Measurements from ENCODE around the gene TMEM150C.

GRCh38 chr4:82519776-82520175 lies 42.0 kb downstream of the TMEM150C start:
- TF ChIP-seq CTCF (IDR thresholded peaks at IDR 0.05; ENCODE audit: poor library complexity, severe bottlenecking) (no peak), EP300 (conservative IDR thresholded peaks at IDR 0.05; ENCODE audit: poor library complexity, severe bottlenecking) (no peak), MXI1 (conservative IDR thresholded peaks at IDR 0.05; ENCODE audit: poor library complexity, severe bottlenecking) (no peak), SMC3 (conservative IDR thresholded peaks at IDR 0.05; ENCODE audit: poor library complexity) (no peak), TAF1 (IDR thresholded peaks at IDR 0.05; ENCODE audit: low read depth) (no peak), POLR2AphosphoS5 (IDR thresholded peaks at IDR 0.05) (no peak), RAD21 (conservative IDR thresholded peaks at IDR 0.05) (no peak), EZH2 (IDR thresholded peaks at IDR 0.05; ENCODE audit: borderline replicate concordance, insufficient read depth, low read length, poor library complexity, severe bottlenecking) (no peak)

Measured in neural cell (in vitro differentiated cells).